22Rv1 (cell line): ENCODE data around the gene EIF2A.

ENCODE experiments used
- ZFX ChIP-seq: fragments of 450-650 bp; IDR thresholded peaks from 2 replicates; pipeline ENCODE4 v1.6.1; 2017; ENCODE audit warnings: antibody characterized with exemption, borderline replicate concordance
- TF ChIP-seq, protein P1 (sequence below): fragments of 450-650 bp; IDR thresholded peaks from 2 replicates; pipeline ENCODE4 v1.5.1; 2017; ENCODE audit warnings: mild to moderate bottlenecking

DNA sequence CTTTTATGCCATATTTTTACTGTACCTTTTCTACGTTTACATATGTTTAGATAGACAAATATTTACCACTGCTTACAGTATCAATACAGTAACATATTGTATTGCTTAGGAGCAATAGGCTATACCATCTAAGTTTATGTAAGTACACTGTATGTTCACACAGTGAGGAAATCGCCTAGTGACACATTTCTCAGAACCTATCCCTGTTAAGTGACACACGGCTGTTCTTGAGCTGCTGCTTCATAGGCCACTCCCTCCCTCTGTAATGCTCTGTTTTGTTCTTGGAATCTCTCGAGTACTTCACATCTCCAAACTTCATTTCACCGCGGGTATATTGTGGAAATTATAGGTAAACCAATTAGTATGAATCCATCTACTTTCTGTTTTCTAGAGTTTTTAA lies 43.2 kb downstream of the EIF2A start:
- TF ChIP-seq, protein P1, sequence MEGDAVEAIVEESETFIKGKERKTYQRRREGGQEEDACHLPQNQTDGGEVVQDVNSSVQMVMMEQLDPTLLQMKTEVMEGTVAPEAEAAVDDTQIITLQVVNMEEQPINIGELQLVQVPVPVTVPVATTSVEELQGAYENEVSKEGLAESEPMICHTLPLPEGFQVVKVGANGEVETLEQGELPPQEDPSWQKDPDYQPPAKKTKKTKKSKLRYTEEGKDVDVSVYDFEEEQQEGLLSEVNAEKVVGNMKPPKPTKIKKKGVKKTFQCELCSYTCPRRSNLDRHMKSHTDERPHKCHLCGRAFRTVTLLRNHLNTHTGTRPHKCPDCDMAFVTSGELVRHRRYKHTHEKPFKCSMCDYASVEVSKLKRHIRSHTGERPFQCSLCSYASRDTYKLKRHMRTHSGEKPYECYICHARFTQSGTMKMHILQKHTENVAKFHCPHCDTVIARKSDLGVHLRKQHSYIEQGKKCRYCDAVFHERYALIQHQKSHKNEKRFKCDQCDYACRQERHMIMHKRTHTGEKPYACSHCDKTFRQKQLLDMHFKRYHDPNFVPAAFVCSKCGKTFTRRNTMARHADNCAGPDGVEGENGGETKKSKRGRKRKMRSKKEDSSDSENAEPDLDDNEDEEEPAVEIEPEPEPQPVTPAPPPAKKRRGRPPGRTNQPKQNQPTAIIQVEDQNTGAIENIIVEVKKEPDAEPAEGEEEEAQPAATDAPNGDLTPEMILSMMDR, result no peak
- no peak for TF ChIP-seq ZFX
